Measurements from ENCODE around the gene MROH8. TPM values are rescaled to one million over a fixed set of nuclear protein-coding genes. Genes with fewer than 3 reads are reported as not detected.

Gene MROH8
- total and polyA plus RNA-seq, 2 of the 13 experiments (the other 11 are each of a cell fraction or from before 2014, with no cell fraction given) = 2.6 to 5.5 TPM

DNA sequence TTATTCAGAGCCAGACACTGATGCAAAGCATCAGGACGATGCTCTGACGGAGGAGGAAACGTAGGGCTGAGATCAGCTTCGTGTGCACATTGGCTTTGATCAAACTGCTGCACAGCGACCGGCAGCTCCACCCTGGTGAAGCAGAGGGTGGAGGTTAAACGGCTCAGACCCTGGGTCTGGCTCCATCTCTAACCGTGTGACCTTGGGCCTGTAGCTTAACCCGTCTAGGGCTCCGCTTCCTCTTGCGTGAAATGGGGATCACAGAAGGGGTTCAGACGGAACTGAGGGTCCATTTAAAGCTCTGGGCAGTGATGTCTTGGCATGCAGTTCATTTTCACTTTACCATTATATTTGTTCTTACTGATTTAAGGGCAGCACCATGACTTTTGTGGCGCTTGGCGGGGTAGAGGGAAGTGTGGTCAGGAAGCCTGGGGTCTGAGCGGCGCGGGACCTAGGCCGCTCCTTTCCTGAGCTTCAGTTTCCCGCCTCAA, 84.2 kb downstream of the MROH8 start (continued):
- TF ChIP-seq ZBTB44 (CRISPR knock-in tag; IDR thresholded peaks at IDR 0.05) (no peak), ATAD3A (CRISPR knock-in tag; IDR thresholded peaks at IDR 0.05) (no peak), RXRB (CRISPR knock-in tag; IDR thresholded peaks at IDR 0.05; ENCODE audit: borderline replicate concordance) (0 out of 2 replicates have a peak, but pooled peaks have one; percentile 7), PHF5A (CRISPR knock-in tag; IDR thresholded peaks at IDR 0.05; ENCODE audit: low read depth, unreplicated experiment) (no peak), PCBP2 (optimal IDR thresholded peaks at IDR 0.05; ENCODE audit: low read depth, low read length, poor library complexity, severe bottlenecking) (no peak), RFX3 (CRISPR knock-in tag; IDR thresholded peaks at IDR 0.05) (no peak), ZNF121 (CRISPR knock-in tag; IDR thresholded peaks at IDR 0.05) (no peak), MED8 (CRISPR knock-in tag; IDR thresholded peaks at IDR 0.05; ENCODE audit: insufficient replicate concordance) (no peak), ATRX (CRISPR knock-in tag; IDR thresholded peaks at IDR 0.05; ENCODE audit: borderline replicate concordance) (no peak), SYNCRIP (IDR thresholded peaks at IDR 0.05; ENCODE audit: insufficient read depth, low read depth, low read length) (no peak), MXD1 (CRISPR knock-in tag; IDR thresholded peaks at IDR 0.05) (no peak), IKZF4 (CRISPR knock-in tag; IDR thresholded peaks at IDR 0.05; ENCODE audit: borderline replicate concordance, low read depth, not compliant biosample characterization) (peak; percentile 46), HNRNPUL1 (IDR thresholded peaks at IDR 0.05; ENCODE audit: low read depth, low read length) (no peak), MATR3 (CRISPR knock-in tag; IDR thresholded peaks at IDR 0.05) (no peak), HIC2 (CRISPR knock-in tag; IDR thresholded peaks at IDR 0.05; ENCODE audit: low read depth) (0 out of 2 replicates have a peak, but pooled peaks have one; percentile 33), FOXA3 (CRISPR knock-in tag; IDR thresholded peaks at IDR 0.05) (no peak), ZNF678 (CRISPR knock-in tag; IDR thresholded peaks at IDR 0.05) (no peak), SMAD1 (CRISPR knock-in tag; IDR thresholded peaks at IDR 0.05; ENCODE audit: borderline replicate concordance, low read depth) (0 out of 2 replicates have a peak, but pooled peaks have one; percentile 51), ZNF552 (CRISPR knock-in tag; IDR thresholded peaks at IDR 0.05; ENCODE audit: borderline replicate concordance) (no peak), CC2D1A (CRISPR knock-in tag; IDR thresholded peaks at IDR 0.05) (0 out of 2 replicates have a peak, but pooled peaks have one; percentile 11), KDM1A (CRISPR knock-in tag; IDR thresholded peaks at IDR 0.05) (no peak), ZSCAN22 (CRISPR knock-in tag; IDR thresholded peaks at IDR 0.05) (0 out of 2 replicates have a peak, but pooled peaks have one; percentile 5)
- TF ChIP-seq, protein P1, sequence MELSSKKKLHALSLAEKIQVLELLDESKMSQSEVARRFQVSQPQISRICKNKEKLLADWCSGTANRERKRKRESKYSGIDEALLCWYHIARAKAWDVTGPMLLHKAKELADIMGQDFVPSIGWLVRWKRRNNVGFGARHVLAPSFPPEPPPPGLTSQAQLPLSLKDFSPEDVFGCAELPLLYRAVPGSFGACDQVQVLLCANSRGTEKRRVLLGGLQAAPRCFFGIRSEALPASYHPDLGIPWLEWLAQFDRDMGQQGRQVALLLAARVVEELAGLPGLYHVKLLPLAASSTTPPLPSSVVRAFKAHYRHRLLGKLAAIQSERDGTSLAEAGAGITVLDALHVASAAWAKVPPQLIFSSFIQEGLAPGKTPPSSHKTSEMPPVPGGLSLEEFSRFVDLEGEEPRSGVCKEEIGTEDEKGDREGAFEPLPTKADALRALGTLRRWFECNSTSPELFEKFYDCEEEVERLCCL (CRISPR knock-in tag; IDR thresholded peaks at IDR 0.05; ENCODE audit: borderline replicate concordance) = no peak
- TF ChIP-seq, protein P2, sequence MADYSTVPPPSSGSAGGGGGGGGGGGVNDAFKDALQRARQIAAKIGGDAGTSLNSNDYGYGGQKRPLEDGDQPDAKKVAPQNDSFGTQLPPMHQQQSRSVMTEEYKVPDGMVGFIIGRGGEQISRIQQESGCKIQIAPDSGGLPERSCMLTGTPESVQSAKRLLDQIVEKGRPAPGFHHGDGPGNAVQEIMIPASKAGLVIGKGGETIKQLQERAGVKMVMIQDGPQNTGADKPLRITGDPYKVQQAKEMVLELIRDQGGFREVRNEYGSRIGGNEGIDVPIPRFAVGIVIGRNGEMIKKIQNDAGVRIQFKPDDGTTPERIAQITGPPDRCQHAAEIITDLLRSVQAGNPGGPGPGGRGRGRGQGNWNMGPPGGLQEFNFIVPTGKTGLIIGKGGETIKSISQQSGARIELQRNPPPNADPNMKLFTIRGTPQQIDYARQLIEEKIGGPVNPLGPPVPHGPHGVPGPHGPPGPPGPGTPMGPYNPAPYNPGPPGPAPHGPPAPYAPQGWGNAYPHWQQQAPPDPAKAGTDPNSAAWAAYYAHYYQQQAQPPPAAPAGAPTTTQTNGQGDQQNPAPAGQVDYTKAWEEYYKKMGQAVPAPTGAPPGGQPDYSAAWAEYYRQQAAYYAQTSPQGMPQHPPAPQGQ (CRISPR knock-in tag; IDR thresholded peaks at IDR 0.05; ENCODE audit: borderline replicate concordance) = no peak; the same call in 1 of the 2 replicates

Data from HepG2 (cell line).